SK-N-SH (cell line): ENCODE results near the gene MFSD12. TPM values are rescaled to one million over a fixed set of nuclear protein-coding genes. Genes with fewer than 3 reads are reported as not detected.

Source experiments
- CTCF ChIA-PET: fragments of 300-600, 350-600 bp; formaldehyde crosslinking; extraction: SDS; loops from one replicate; lab custom pipeline; 2021; lab: Yijun Ruan, JAX
- POLR2A ChIA-PET: fragments of 350-600 bp; sonication (Branson Sonifier 250); formaldehyde crosslinking; extraction: SDS; loops from one replicate; lab custom pipeline; 2020; ENCODE audit warnings: antibody characterized with exemption, inconsistent platforms; lab: Yijun Ruan, JAX
- DNase-seq: peaks from one replicate; pipeline ENCODE4 v3.0.0; 2012
- H2AFZ ChIP-seq: fragments of 200-600 bp; sonication (generic); 2 replicates; pipeline ENCODE4 v1.8.1; 2016; ENCODE audit warnings: antibody characterized with exemption, mild to moderate bottlenecking, low read depth
- H3F3A ChIP-seq: fragments of 200-600 bp; sonication (generic); replicated peaks from 2 replicates; pipeline ENCODE3; 2016; ENCODE audit warnings: antibody characterized with exemption, mild to moderate bottlenecking; ENCODE audit not compliant: insufficient read depth
- H3K27ac ChIP-seq, 2 experiments: fragments of 200-500 bp in 1 of 2; fragments of 200-600 bp in 1 of 2; sonication (Bioruptor generic) in 1 of 2; sonication (generic), shearing (Covaris generic) in 1 of 2; 2 replicates each; pipeline versions ENCODE4 v1.5.1 to v1.6.1; 2014 to 2016; ENCODE audit warnings: low read depth in 2 of 2, inconsistent platforms in 1 of 2, low read length in 1 of 2, mild to moderate bottlenecking in 1 of 2, mixed read lengths in 1 of 2
- H3K27me3 ChIP-seq: fragments of 200-600 bp; sonication (generic), shearing (Covaris generic); 2 replicates; pipeline ENCODE4 v1.6.1; 2016; ENCODE audit warnings: mixed run types; ENCODE audit not compliant: insufficient read depth
- H3K36me3 ChIP-seq, 2 experiments: fragments of 200-500 bp in 1 of 2; fragments of 200-600 bp in 1 of 2; sonication (Bioruptor generic) in 1 of 2; sonication (generic) in 1 of 2; replicated peaks in 1 of 2; 2 replicates each; pipeline versions ENCODE3 to v1.5.1; 2014 to 2016; ENCODE audit warnings: low read length in 1 of 2, mild to moderate bottlenecking in 1 of 2; ENCODE audit not compliant: insufficient read depth in 2 of 2, control insufficient read depth in 1 of 2
- H3K4me1 ChIP-seq, 2 experiments: fragments of 200-500 bp in 1 of 2; fragments of 200-600 bp in 1 of 2; sonication (Bioruptor generic) in 1 of 2; sonication (generic), shearing (Covaris generic) in 1 of 2; 2 replicates each; pipeline versions ENCODE4 v1.5.1 to v1.6.1; 2014 to 2016; ENCODE audit warnings: low read depth in 1 of 2, low read length in 1 of 2, mixed run types in 1 of 2; ENCODE audit not compliant: insufficient read depth in 2 of 2, control insufficient read depth in 1 of 2
- H3K4me2 ChIP-seq: fragments of 200-600 bp; sonication (generic), shearing (Covaris generic); 2 replicates; pipeline ENCODE4 v1.6.1; 2017; ENCODE audit warnings: mixed run types
- H3K4me3 ChIP-seq, 2 experiments: fragments of 200-500 bp in 1 of 2; fragments of 200-600 bp in 1 of 2; sonication (Bioruptor generic) in 1 of 2; sonication (generic), shearing (Covaris generic) in 1 of 2; 2 replicates each; pipeline versions ENCODE4 v1.5.1 to v1.8.1; 2014 to 2016; ENCODE audit warnings: low read depth in 2 of 2, inconsistent platforms in 1 of 2, low read length in 1 of 2, mild to moderate bottlenecking in 1 of 2, mixed read lengths in 1 of 2, moderate library complexity in 1 of 2
- H3K79me2 ChIP-seq: fragments of 200-600 bp; sonication (generic); 2 replicates; pipeline ENCODE4 v1.8.1; 2017; ENCODE audit warnings: mild to moderate bottlenecking; ENCODE audit not compliant: insufficient read depth
- H3K9ac ChIP-seq: fragments of 200-600 bp; sonication (generic); 2 replicates; pipeline ENCODE4 v1.6.1; 2017; ENCODE audit warnings: mixed run types
- H3K9me2 ChIP-seq: fragments of 200-600 bp; sonication (generic); 2 replicates; pipeline ENCODE4 v1.6.1; 2017; ENCODE audit warnings: mixed run types
- H3K9me3 ChIP-seq: fragments of 200-600 bp; sonication (generic); 2 replicates; pipeline ENCODE4 v1.6.1; 2017; ENCODE audit warnings: mixed run types, mild to moderate bottlenecking, moderate library complexity
- H4K20me1 ChIP-seq: fragments of 200-600 bp; sonication (generic); 2 replicates; pipeline ENCODE4 v1.6.1; 2017; ENCODE audit warnings: mild to moderate bottlenecking, mixed run types; ENCODE audit not compliant: insufficient read depth
- EP300 ChIP-seq, 2 experiments: IDR thresholded peaks; 2 replicates each; pipeline versions ENCODE4 v1.4.0 to v1.6.1; 2012; ENCODE audit warnings: borderline replicate concordance in 1 of 2, low read depth in 1 of 2, low read length in 1 of 2
- EZH2phosphoT487 ChIP-seq: fragments of 200-600 bp; sonication (generic); IDR thresholded peaks from 2 replicates; pipeline ENCODE4 v1.6.1; 2017; ENCODE audit warnings: low read depth, mixed run types, mild to moderate bottlenecking, antibody characterized with exemption, moderate library complexity, borderline replicate concordance
- FOXJ3 ChIP-seq: sonication (generic); formaldehyde crosslinking; IDR thresholded peaks from 2 replicates; pipeline ENCODE4 v1.5.1; 2020; ENCODE audit warnings: mild to moderate bottlenecking, missing genetic modification reagents
- FOXM1 ChIP-seq: IDR thresholded peaks from 2 replicates; pipeline ENCODE4 v1.4.0; 2012; ENCODE audit warnings: low read depth, mild to moderate bottlenecking
- JUND ChIP-seq: IDR thresholded peaks from 2 replicates; pipeline ENCODE4 v1.4.0; 2012
- MEF2A ChIP-seq: IDR thresholded peaks from 2 replicates; pipeline ENCODE4 v1.4.0; 2012; ENCODE audit warnings: low read depth, borderline replicate concordance
- MXI1 ChIP-seq: IDR thresholded peaks from 2 replicates; pipeline ENCODE4 v1.6.1; 2012; ENCODE audit warnings: mild to moderate bottlenecking, low read depth, low read length, improper control_type of control experiment
- PBX3 ChIP-seq: IDR thresholded peaks from 2 replicates; pipeline ENCODE4; 2012
- RAD21 ChIP-seq: IDR thresholded peaks from 2 replicates; pipeline ENCODE4 v1.6.1; 2012; ENCODE audit warnings: mild to moderate bottlenecking, low read length
- RCOR1 ChIP-seq: fragments of 150-350 bp; IDR thresholded peaks from 2 replicates; pipeline ENCODE4 v1.6.1; 2017; ENCODE audit warnings: antibody characterized with exemption, low read length
- REST ChIP-seq: IDR thresholded peaks from 2 replicates; pipeline ENCODE4 v1.6.1; 2012; ENCODE audit warnings: mild to moderate bottlenecking, low read depth, low read length, moderate library complexity
- RFX5 ChIP-seq: IDR thresholded peaks from 2 replicates; pipeline ENCODE4 v1.6.1; 2012; ENCODE audit warnings: mild to moderate bottlenecking, improper control_type of control experiment, low read length
- RXRA ChIP-seq: IDR thresholded peaks from 2 replicates; pipeline ENCODE4 v1.4.0; 2012; ENCODE audit warnings: low read depth, mild to moderate bottlenecking, borderline replicate concordance
- SIN3A ChIP-seq: IDR thresholded peaks from 2 replicates; pipeline ENCODE4 v1.6.1; 2012; ENCODE audit warnings: low read depth, mild to moderate bottlenecking, low read length, moderate library complexity, borderline replicate concordance
- SMC3 ChIP-seq: IDR thresholded peaks from 2 replicates; pipeline ENCODE4 v1.6.1; 2012; ENCODE audit warnings: low read depth, low read length, improper control_type of control experiment
- USF1 ChIP-seq: IDR thresholded peaks from 2 replicates; pipeline ENCODE4 v1.4.0; 2012; ENCODE audit warnings: low read depth, borderline replicate concordance
- USF2 ChIP-seq: fragments of 150-350 bp; IDR thresholded peaks from 2 replicates; pipeline ENCODE4 v1.6.1; 2017; ENCODE audit warnings: antibody characterized with exemption, low read length, low read depth, borderline replicate concordance
- YY1 ChIP-seq: IDR thresholded peaks from 2 replicates; pipeline ENCODE4 v1.4.0; 2012; ENCODE audit warnings: low read depth, mild to moderate bottlenecking
- WGBS: methylation state at CpG from one replicate; pipeline ENCODE4 v1.1.6; 2017; ENCODE audit warnings: low lambda C conversion rate; 5-methylcytosine and 5-hydroxymethylcytosine counted together
- polyA plus RNA-seq, 3 experiments: library from polyadenylated mRNA; depleted of rRNA; stranded (reverse); fragments of >200 nt; gene quantifications; 2 replicates each; pipeline ENCODE4 v1.2.3, GENCODE V29; 2012

The MFSD12 gene
- polyA plus RNA-seq, 1 of the 3 experiments (the other 2 are of a cell fraction), result 53.3 TPM

GRCh38 chr19:3497757-3498520, 59.4 kb downstream of the MFSD12 start:
- Histone ChIP-seq H3K4me1 (peaks cover 8 to 9% of the 10 kb centered on the region in 2 experiments; a peak in 2 of 4 replicates), H3K9me2 (no peaks in the 10 kb centered on the region), H3K36me3 (peaks cover 9 to 11% of the 10 kb centered on the region in 2 experiments)
- TF ChIP-seq MEF2A, result no peak
- TF ChIP-seq YY1, result no peak
- no peak for TF ChIP-seq EZH2phosphoT487
- TF ChIP-seq, all 33 proteins: peak for 0
- Histone ChIP-seq H3K4me2 (no peak overlapping the region), H2AFZ (no peak overlapping the region), H3K79me2 (peaks cover 32% of the 10 kb centered on the region), H3K9ac (no peak overlapping the region), H3F3A (peaks cover 4% of the 10 kb centered on the region), H3K9me3 (no peaks in the 10 kb centered on the region), H3K4me3 (no peak overlapping the region), H3K27ac (no peak overlapping the region), H4K20me1 (no peaks in the 10 kb centered on the region), H3K27me3 (no peaks in the 10 kb centered on the region)
- 93% methylated on average over 5 of the region's 5 CpGs for WGBS
- no peak for DNase-seq
- ChIA-PET POLR2A (no interaction called here), CTCF (interaction anchor here (2.1 kb wide), 1 partner anchor 13 kb away, joined by 9 read pairs; no protein-coding TSS in a partner anchor)

- H3K27me3 ChIP-seq, result no peaks in the 10 kb centered on the region
- no peaks in the 10 kb centered on the region for H3K9me3 ChIP-seq
- DNase-seq, result no peak
- CTCF ChIA-PET, result interaction anchor here (2.1 kb wide), 1 partner anchor 11 kb away, joined by 9 read pairs; no protein-coding TSS in a partner anchor
- H3K9me2 ChIP-seq, result no peaks in the 10 kb centered on the region
- WGBS, result over 99% methylated on average over 13 of the region's 32 CpGs
- H3K79me2 ChIP-seq, result peaks cover 32% of the 10 kb centered on the region
- H3K27ac ChIP-seq, result no peak overlapping the region
- no peak overlapping the region for H3K9ac ChIP-seq
- H4K20me1 ChIP-seq, result no peaks in the 10 kb centered on the region
- POLR2A ChIA-PET, result no interaction called here
- no peak for TF ChIP-seq MEF2A
- TF ChIP-seq EP300 (IDR thresholded peaks at IDR 0.05; ENCODE audit: borderline replicate concordance in 1 of 2, low read depth in 1 of 2, low read length in 1 of 2), result no peak
- no peak for TF ChIP-seq RCOR1
- TF ChIP-seq USF1, result no peak
- no peak for TF ChIP-seq PBX3
- no peak for TF ChIP-seq RXRA
- no peak for TF ChIP-seq MXI1
- TF ChIP-seq REST, result no peak
- no peak for TF ChIP-seq RAD21
- no peak for TF ChIP-seq FOXJ3 (CRISPR knock-in tag)
- TF ChIP-seq USF2, result no peak
- no peak for TF ChIP-seq JUND
- TF ChIP-seq SIN3A, result no peak
- no peak for TF ChIP-seq RFX5
- no peak for TF ChIP-seq SMC3
- TF ChIP-seq FOXM1, result no peak
- H3F3A ChIP-seq, result peaks cover 4% of the 10 kb centered on the region
- no peak overlapping the region for H2AFZ ChIP-seq
- no peak overlapping the region for H3K4me3 ChIP-seq
- H3K4me2 ChIP-seq, result no peak overlapping the region
- H3K4me1 ChIP-seq, result peaks cover 8 to 9% of the 10 kb centered on the region in 2 experiments; a peak in 2 of 4 replicates
- peaks cover 11 to 22% of the 10 kb centered on the region in 2 experiments for H3K36me3 ChIP-seq
Observed at GRCh38 chr19:3496392-3497273, 60.8 kb downstream of the MFSD12 start.
